Stimulated activated naive CD8-positive, alpha-beta T cell treated with anti-CD3 and anti-CD28 coated beads, Interleukin-15, Interleukin-2, amounts not matched to agents 100 ng/mL and 50 ng/mL, for 24 hours (primary cell): Measurements from ENCODE around the gene RRN3.
"Not testable (repeated sequence)": the region's sequence is repeated elsewhere in the genome, so short reads cannot be mapped to it uniquely, and the experiment has no call there.

Experiments used
- H3K27ac Mint-ChIP-seq: one replicate; pipeline ENCODE4 v1.8.0; 2021; ENCODE audit warnings: mild to moderate bottlenecking, mixed read lengths
- H3K27me3 Mint-ChIP-seq: one replicate; pipeline ENCODE4 v1.8.0; 2021; ENCODE audit warnings: mixed read lengths
- H3K36me3 Mint-ChIP-seq: one replicate; pipeline ENCODE4 v1.8.0; 2021; ENCODE audit warnings: low read depth, mixed read lengths
- H3K4me1 Mint-ChIP-seq: one replicate; pipeline ENCODE4 v1.8.0; 2021; ENCODE audit warnings: low read depth, mixed read lengths
- H3K4me3 Mint-ChIP-seq: one replicate; pipeline ENCODE4 v1.8.0; 2021; ENCODE audit warnings: mild to moderate bottlenecking, mixed read lengths
- H3K9me3 Mint-ChIP-seq: one replicate; pipeline ENCODE4 v1.8.0; 2021; ENCODE audit warnings: mixed read lengths

Gene RRN3

DNA sequence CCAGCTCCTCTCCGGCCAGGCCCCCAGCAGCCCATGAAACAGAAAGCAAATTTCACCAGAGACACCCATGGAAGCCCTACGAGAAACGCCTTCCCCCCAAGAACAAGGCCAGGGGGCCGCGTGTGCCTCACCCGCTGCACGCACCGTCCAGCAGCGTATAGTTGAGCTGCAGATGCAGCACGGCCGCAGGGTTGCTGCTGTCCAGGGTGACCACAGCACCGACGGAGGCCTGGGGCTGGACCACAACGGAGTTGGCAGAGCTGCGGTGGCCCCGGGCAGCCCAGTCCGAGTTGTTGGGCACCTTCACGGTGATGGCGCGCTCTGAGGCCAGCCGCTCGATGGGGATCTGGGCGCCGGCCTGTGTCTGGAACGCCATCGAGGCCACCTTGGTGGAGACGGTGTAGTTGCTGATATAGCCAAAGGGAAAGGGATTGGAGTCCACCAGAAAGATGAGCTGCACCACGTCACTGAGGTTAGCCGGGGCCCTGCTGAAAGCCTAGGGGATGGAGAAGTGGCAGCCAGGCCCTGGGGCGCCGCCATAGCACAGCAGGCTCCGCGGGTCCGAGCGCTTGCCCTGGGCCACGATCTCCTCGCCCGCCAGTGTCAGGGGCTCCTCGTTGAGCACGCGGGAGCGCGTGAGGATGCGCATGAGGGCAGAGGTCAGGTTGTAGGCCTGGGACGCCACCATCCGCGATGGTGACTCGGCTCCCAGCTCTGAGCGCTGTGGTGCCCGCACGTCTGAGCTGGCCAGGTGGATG, 37.0 kb upstream of the RRN3 start:
- not testable (repeated sequence) for H3K4me1 Mint-ChIP-seq, H3K4me3 Mint-ChIP-seq, H3K9me3 Mint-ChIP-seq, H3K27ac Mint-ChIP-seq, H3K36me3 Mint-ChIP-seq, H3K27me3 Mint-ChIP-seq

DNA sequence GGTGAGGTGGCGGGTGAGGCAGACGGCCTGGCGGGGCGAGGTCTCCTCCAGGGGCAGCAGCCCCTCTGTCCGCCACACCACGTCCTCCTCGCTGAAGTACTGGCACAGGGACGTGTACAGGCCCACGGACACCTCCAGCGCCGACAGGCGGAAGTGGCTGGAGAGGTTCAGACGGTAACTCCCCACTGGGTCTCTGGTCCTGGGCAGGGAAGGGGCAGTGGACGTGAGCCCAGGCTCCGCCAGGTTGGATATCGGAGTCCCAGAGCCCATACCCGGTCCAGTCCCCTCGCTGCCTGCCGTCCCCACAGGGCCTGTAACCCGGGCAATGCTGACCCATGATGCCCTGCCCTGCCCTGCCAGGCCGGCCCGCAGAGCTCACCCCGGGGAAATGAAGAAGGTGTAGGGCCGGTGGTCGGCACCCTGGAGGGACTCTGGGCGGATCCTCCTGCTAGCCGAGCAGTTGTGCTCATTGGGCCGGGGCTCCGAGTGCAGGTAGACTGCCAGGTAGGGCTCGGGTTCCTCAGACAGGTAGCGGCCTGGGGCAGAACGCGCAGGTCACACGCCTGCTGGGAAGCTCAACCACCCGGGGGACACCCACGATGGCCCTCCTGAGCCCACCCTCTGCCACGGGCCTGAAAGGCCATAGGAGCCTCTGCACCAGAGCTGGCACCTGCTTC, 36.3 kb upstream of the RRN3 start:
- not testable (repeated sequence) for H3K9me3 Mint-ChIP-seq, H3K36me3 Mint-ChIP-seq, H3K27me3 Mint-ChIP-seq, H3K4me1 Mint-ChIP-seq, H3K27ac Mint-ChIP-seq, H3K4me3 Mint-ChIP-seq

DNA sequence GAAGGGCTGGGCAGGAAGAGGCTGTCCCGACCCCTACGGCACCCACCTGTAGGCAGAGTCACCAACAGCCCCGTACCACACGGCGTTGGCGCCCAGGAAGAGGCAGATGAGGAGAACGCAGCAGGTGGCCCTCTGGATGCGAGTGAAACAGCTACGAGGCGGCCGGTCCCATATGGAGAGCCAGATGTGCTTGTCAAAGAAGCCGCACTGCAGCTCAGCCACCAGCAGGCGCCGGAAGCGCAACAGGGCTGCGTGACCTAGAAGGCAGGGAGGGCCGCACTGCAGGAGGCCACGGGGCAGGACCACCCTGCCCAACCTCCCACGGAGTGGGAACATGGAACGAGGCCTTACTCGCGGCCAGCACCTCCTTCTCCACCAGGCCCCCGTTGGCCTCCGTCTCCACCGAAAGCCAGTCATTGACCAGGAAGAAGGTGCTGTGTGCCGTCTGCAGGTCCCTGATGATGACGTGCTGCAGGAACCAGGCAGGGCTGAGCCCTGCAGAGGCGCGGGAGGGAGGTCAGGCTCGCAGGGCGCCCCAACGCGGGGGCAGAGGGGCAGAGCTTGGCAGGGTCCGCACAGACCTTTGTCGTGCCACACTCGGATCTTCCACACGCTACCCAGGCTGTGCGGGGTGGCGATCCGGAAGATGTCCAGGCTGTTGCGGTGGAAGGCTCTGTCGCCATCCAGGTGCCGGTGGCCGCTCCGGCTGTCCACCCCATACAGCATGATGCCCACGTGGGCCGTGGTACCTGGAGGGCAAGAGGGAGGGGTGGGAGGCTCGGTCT, 33.8 kb upstream of the RRN3 start:
- H3K9me3 Mint-ChIP-seq, H3K27me3 Mint-ChIP-seq, H3K36me3 Mint-ChIP-seq, H3K4me1 Mint-ChIP-seq, H3K4me3 Mint-ChIP-seq, H3K27ac Mint-ChIP-seq: not testable (repeated sequence)

DNA sequence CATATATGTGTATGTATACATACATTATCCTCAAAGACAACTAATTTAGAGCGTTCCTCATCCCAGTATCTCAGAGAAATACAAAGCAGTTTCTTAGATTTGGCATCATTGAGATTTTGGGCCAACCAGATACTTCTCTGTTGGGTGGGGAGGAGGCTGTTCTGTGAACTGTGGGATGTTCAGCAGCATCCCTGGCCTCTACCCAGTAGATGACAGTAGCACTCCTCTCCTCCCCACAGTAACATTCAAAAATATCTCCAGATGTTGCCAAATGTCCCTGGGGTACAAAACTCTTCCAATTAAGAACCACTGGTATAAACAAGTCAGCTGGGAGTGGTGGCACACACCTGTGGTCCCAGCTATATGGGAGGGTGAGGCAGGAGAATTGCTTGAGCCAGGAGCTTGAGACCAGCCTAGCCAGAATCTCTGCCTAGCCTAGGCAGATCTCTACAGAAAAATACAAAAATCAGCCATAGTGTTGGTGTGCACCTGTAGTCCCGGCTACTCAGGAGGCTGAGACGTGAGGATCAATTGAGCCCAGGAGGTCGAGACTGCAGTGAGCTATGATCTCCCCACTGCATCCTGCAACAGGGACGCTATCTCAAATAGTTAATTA, 6.4 kb upstream of the RRN3 start:
- H3K36me3 Mint-ChIP-seq, H3K4me1 Mint-ChIP-seq, H3K27me3 Mint-ChIP-seq, H3K4me3 Mint-ChIP-seq, H3K9me3 Mint-ChIP-seq, H3K27ac Mint-ChIP-seq: not testable (repeated sequence)

DNA sequence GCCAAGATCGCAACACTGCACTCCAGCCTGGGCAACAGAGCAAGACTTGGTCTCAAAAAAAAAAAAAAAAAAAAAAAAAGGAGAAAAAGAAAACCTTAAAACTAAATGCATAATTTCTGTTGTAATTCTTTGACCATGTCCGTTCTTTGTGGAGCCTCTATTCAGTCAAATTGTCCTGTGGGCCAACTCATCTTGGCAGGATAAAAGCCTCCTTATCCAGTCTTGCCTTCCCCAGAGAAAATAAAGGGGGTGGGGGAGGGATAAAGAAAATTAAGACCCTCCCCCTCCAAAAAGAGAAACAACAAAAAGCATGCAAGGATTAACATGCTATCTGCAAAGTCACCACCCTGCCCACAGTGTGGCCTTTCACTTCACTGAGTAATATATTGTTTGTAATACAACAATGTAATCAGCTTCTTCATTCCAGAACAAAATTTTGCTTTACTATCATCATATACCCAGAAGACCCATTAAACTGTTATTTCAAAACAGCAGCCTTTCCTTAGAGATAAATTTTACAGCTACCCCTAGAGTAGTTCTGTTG, 5.4 kb upstream of the RRN3 start:
- H3K9me3 Mint-ChIP-seq, H3K4me1 Mint-ChIP-seq, H3K36me3 Mint-ChIP-seq, H3K4me3 Mint-ChIP-seq, H3K27me3 Mint-ChIP-seq, H3K27ac Mint-ChIP-seq: not testable (repeated sequence)

DNA sequence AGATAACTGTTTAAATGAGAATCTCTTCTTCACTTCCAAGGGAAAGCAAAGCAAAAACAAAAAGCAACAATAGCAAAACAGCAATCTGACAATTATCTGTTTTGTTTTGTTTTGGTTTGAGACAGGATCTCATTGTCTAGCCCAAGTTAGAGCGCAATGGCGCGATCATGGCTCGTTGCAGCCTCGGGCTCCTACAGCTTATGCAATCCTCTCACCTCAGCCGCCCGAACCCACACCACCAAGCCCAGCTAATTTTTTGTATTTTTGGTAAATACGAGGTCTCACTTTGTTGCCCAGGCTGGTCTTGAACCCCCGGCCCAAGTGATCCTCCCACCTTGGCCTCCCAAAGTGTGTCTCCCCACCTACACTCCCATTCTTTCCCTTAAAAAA, 2.5 kb upstream of the RRN3 start:
- not testable (repeated sequence) for H3K4me3 Mint-ChIP-seq, H3K27ac Mint-ChIP-seq, H3K27me3 Mint-ChIP-seq, H3K9me3 Mint-ChIP-seq
- peaks cover 13% of the 10 kb centered on the region for H3K36me3 Mint-ChIP-seq
- H3K4me1 Mint-ChIP-seq, result peaks cover 22% of the 10 kb centered on the region

DNA sequence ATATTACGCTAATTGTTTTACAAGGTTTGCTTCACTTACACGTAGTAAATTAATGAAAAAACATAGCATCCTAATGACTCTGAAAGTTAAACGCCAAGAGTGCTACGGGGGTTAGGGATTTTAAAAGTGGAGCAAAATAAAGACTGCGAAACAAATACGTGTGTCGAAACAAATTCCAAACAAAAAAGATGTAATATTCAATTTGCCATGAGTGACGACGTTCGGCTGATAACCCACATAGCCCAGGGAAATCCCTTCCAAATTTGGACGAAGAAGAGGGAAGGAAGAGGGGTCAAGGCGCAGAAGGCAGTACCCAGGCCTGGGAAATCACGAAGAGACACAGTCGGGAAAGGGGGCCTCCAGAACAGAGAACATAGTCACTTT, 509 bp downstream of the RRN3 start:
- Mint-ChIP-seq H3K27ac (peak overlapping the region; percentile 99), H3K4me1 (peaks cover 28% of the 10 kb centered on the region), H3K36me3 (peaks cover 31% of the 10 kb centered on the region), H3K4me3 (peak overlapping the region; percentile 99)
- H3K27me3 Mint-ChIP-seq, H3K9me3 Mint-ChIP-seq: not testable (repeated sequence)

DNA sequence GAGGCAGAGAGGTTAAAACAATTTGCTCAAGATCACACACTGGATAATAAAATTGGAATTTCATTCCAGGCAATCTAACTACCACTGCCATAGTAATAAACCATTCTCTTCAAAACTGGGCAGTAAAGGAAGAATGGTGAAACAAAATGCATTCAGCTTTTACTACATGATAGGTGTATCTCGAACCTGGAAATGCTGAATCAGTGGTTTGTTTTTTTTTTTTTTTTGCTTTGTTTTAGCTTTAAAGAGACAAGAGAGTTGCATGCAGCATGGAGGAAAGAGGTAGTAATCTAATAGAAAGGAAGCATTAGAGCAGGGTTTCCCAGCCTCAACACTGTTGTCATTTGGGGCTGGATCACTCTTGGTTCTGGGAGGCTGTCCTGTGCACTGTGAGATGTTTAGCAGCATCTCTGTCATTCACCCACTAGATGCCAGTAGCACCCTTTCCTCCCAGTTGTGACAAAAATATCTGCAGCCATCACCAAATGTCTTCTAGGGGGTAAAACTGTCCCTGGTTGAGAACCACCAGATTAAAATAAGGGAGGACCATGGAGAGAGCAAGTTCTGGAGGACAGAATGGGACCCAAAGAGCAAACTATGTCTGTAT, 3.3 kb downstream of the RRN3 start:
- peaks cover 28% of the 10 kb centered on the region for H3K4me1 Mint-ChIP-seq
- not testable (repeated sequence) for H3K9me3 Mint-ChIP-seq, H3K27me3 Mint-ChIP-seq, H3K4me3 Mint-ChIP-seq
- H3K36me3 Mint-ChIP-seq, result peaks cover 37% of the 10 kb centered on the region
- peak overlapping the region; percentile 26 for H3K27ac Mint-ChIP-seq

DNA sequence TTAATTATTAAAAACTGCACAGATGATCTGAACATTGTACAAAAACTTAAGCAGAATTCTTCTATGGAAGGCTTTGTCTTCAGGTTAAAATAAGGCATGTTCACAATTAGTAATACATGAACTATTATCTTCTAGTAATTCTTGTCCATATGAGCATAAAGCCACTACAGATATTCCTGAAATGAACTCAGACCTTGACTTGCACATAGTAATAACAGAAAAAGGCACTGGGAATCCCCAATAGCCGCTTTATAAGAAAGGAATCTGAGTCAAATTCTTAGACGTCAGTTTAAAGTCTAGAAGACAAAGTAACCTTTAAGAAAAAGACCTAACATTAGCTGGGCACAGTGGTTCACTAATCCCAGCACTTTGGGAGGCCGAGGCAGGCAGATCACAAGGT, 11.3 kb downstream of the RRN3 start:
- not testable (repeated sequence) for H3K4me1 Mint-ChIP-seq, H3K27me3 Mint-ChIP-seq, H3K27ac Mint-ChIP-seq, H3K4me3 Mint-ChIP-seq, H3K9me3 Mint-ChIP-seq
- H3K36me3 Mint-ChIP-seq, result peaks cover 64% of the 10 kb centered on the region

DNA sequence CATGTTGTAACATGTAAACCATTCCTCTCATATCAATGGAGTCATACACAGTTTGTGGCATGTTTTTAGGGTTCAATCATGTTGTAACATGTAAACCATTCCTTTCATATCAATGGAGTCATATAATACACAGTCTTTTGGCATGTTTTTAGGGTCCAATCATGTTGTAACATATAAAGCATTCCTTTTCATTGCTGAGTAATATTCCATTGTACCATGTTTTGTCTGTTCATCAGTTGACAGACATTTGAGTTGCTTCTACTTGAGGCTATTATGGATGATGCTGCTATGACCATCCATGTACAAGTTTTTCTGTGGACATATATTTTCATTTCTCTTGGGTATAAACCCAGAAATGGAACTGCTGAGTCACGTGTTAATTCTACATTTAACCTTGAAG, 13.2 kb downstream of the RRN3 start:
- not testable (repeated sequence) for H3K9me3 Mint-ChIP-seq, H3K4me3 Mint-ChIP-seq, H3K27me3 Mint-ChIP-seq, H3K27ac Mint-ChIP-seq, H3K4me1 Mint-ChIP-seq
- peaks cover 77% of the 10 kb centered on the region for H3K36me3 Mint-ChIP-seq

DNA sequence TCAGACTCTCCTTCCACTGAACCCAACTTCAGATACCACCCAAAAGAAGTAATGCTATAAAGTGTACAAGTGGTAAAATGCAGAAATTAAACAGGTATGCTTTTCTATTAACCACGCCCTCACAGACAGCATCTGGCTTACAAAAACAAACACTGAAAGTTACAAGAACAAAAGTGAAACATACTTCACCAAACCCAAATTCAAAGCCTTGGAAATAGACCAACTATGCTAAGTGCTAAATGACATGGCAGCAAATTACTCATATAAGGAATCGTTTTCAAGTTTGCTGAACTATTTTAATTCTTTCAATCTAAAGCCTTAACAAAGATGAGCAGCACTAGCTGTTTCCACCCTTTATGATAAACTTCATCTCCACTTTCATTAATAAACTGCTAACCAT, 17.9 kb downstream of the RRN3 start:
- peak overlapping the region; percentile 61 for H3K27ac Mint-ChIP-seq
- peaks cover 80% of the 10 kb centered on the region for H3K36me3 Mint-ChIP-seq
- not testable (repeated sequence) for H3K9me3 Mint-ChIP-seq, H3K27me3 Mint-ChIP-seq, H3K4me1 Mint-ChIP-seq, H3K4me3 Mint-ChIP-seq

DNA sequence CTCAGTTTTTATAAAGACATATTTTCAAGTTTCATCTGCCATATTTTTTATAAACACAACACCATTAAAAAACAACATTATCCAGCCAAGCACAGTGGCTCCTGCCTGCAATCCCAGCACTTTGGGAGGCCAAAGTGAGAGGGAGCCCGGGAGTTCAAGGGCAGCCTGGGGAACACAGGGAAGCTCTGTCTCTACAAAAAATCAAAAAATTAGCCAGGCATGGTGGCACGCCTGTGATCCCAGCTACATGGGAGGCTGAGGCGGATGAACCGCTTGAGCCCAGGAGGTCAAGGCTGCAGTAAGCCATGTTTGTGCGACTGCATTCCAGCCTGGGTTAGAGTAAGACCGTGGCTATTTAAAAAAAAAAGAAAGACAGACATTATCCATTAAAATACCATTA, 21.0 kb downstream of the RRN3 start:
- H3K27ac Mint-ChIP-seq, result no peak overlapping the region
- H3K4me3 Mint-ChIP-seq, result no peak overlapping the region
- H3K4me1 Mint-ChIP-seq, result no peaks in the 10 kb centered on the region
- no peaks in the 10 kb centered on the region for H3K9me3 Mint-ChIP-seq
- H3K27me3 Mint-ChIP-seq, result no peaks in the 10 kb centered on the region
- peaks cover 69% of the 10 kb centered on the region for H3K36me3 Mint-ChIP-seq

DNA sequence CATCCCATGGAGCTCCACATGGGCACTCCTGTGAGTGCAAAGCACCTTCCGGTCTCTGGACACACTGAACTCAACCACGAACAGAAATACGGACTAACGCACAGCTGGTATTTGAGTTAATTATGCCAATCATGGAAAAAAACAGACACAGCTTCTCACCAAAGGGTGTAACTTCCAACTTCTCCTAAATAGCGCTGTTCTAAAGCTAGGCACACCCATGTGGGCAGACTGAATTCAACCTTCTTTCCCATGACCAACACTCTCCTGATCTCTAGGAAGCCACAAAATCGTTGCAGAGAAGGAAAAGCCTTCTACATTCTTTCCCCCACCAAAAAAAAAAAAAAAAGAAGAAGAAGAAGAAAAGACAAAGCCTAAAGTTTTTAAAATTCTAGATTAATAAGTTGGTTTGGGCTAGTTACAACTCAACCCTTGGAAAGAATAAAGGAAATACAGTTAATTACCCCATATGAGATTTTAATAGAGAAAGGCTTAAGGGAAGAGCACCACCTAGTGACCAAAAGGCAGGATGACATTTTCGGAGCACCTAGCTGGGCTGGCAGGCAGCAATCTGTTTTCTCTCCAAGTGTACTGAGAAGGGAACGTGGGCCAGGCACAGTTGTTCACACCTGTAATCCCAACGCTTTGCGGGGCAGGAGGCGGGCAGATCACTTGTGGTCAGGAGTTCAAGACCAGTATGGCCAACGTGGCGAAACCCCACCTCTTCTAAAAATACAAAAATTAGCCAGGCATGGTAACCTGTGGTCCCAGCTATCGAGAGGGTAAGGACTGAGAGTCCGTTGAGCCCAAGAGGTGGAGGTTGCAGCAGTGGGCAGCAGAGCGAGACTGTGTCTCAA, 21.9 kb downstream of the RRN3 start:
- not testable (repeated sequence) for H3K9me3 Mint-ChIP-seq, H3K4me3 Mint-ChIP-seq, H3K27ac Mint-ChIP-seq, H3K4me1 Mint-ChIP-seq, H3K27me3 Mint-ChIP-seq
- H3K36me3 Mint-ChIP-seq, result peaks cover 59% of the 10 kb centered on the region

DNA sequence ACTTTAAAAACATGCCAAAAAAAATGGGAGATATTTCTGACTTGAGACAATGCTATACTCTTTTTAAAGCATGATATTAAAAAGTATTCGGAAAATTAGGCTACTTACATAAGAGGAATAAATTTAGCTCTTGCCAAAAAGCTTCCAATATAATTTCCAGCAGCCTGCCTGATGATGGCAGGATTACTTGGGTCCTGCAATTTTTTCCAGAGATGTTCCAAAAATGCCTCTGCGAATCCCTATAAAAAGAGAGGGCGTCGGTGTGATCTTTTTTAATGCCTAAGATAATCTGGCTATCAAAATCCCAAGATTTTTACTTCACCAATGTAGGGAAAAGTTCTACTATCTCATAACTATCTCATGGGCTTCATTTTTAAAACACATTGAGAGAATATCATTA, 23.1 kb downstream of the RRN3 start:
- H3K36me3 Mint-ChIP-seq, result peaks cover 49% of the 10 kb centered on the region
- not testable (repeated sequence) for H3K4me1 Mint-ChIP-seq, H3K27ac Mint-ChIP-seq, H3K27me3 Mint-ChIP-seq, H3K9me3 Mint-ChIP-seq, H3K4me3 Mint-ChIP-seq
